NT2/D1 (cell line): ENCODE results near the gene FAM227B.

Source experiments
- SUZ12 ChIP-seq: IDR thresholded peaks from 2 replicates; pipeline ENCODE4 v1.6.1; 2011; ENCODE audit not compliant: insufficient read length, insufficient read depth; ENCODE audit errors: extremely low read depth
- YY1 ChIP-seq: IDR thresholded peaks from 2 replicates; pipeline ENCODE4 v1.6.1; 2011; ENCODE audit not compliant: insufficient read length, insufficient read depth
- ZNF274 ChIP-seq: IDR thresholded peaks from 2 replicates; pipeline ENCODE4 v1.6.1; 2011; ENCODE audit warnings: mild to moderate bottlenecking, low read depth, low read length

DNA sequence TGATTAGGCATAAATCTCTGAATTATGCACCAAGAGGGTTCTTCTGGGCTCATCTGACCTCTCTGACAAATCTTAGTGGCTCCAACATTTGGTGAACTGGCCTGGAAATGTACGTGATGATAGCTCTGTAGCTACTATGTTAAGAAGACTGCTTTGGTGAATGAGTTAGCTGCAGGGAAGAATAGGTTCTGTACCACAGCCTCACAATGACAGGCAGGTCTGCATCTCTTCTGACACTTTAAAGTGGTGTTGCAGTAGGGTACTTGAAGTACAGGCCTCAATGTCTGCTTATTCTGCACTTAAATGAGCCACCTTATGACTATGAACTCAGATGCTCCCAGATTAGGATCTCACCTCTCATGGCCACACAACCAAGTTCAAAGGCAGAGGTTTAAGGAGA is 190.6 kb downstream of the FAM227B start:
- no peak for TF ChIP-seq SUZ12
- no peak for TF ChIP-seq YY1
- no peak for TF ChIP-seq ZNF274
